GM10847 (cell line): Measurements from ENCODE around the gene CCDC136.

Experiments
- POLR2A ChIP-seq: IDR thresholded peaks from 2 replicates; pipeline ENCODE4 v1.6.1; 2011; ENCODE audit not compliant: insufficient read length; ENCODE audit errors: extremely low read depth

The CCDC136 gene

DNA sequence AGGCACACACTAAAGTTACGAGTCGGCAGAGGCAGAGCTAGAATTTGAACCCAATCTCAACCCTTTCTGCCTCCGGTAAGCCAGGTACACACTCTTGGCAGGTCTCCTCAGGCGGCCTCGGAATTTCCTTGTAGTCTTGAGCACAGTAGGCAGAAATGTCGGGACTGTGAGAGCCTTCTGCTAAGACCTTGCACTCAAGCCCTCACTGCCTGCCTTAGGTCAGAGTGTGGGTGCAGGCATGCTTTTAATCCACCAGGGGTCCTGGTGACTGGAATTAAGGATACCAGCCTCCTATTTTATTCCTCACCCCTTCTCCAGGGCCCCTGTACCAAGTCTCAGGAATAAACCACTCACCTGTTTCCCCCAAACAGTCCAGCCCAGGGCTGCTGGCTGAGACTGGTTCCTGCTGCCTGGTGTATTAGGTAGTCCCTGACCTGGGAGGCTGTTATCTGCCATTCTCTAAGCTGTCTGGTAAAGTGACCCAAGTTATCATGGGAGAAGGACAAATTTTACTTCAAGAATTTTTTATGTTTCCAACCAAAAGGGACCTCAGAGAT is 71.7 kb downstream of the CCDC136 start:
- TF ChIP-seq POLR2A: no peak

DNA sequence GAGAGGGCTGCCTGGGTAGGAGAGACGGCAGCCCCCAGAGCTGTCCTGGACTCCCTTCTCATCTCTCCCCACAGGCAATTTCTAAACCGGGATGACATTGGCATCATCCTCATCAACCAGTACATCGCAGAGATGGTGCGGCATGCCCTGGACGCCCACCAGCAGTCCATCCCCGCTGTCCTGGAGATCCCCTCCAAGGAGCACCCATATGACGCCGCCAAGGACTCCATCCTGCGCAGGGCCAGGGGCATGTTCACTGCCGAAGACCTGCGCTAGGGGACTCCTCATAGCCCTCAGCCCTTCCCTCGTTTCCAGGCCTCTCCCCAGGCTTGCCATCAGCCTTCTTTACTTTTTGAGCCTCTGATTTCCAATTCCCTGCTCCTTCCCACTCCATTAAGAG is 73.5 kb downstream of the CCDC136 start:
- no peak for TF ChIP-seq POLR2A

DNA sequence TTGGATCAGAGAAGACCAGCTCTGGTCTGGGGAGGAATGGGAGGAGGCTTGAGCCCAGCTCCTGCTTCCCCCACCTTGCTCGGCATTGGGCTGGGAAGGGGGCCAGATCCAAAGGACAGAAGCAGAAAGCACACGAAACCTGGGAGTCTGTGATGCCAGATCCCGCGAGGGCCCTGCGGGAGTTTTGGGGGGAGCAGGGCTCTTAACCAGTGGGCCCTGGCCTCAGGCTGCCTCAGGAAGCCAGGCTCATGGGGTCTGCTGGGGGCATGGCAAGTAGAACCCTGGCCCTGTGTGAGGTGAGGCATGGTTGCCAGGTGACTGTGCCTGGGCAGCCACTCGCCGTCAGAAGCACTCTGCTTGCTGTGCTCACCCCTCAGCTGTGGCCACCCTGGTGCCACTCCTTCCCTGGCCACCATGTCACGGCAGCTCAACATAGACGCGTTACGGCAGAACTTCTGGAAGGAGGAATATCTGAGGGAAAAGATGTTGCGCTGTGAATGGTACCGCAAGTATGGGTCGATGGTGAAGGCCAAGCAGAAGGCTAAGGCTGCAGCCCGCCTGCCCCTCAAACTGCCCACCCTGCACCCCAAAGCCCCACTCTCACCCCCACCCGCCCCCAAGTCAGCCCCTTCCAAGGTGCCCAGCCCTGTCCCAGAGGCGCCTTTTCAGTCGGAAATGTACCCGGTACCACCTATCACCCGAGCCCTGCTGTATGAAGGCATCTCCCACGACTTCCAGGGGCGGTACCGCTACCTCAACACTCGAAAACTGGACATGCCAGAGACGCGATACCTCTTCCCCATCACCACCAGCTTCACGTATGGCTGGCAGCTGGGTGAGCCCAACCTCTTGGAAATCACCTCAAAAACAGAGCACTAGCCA is 74.5 kb downstream of the CCDC136 start:
- no peak for TF ChIP-seq POLR2A

DNA sequence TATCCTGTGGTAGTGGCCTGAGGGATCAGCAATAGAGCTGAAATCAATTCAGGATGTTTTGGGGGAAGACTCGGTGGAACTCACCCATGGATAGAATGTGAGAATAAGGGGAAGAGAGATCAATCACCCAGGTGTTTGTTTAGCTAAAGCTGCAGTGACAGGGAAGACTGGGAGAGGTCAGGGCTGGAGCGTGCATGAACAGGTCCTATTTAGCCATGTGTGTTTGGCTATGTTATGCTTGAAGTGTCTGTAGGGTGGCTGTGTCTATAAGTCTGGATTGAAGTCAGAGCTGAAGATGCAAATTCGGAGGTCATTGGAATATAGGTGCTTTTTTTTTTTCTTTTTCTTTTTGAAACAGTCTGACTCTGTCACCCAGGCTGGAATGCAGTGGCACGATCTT is 75.5 kb downstream of the CCDC136 start:
- no peak for TF ChIP-seq POLR2A

DNA sequence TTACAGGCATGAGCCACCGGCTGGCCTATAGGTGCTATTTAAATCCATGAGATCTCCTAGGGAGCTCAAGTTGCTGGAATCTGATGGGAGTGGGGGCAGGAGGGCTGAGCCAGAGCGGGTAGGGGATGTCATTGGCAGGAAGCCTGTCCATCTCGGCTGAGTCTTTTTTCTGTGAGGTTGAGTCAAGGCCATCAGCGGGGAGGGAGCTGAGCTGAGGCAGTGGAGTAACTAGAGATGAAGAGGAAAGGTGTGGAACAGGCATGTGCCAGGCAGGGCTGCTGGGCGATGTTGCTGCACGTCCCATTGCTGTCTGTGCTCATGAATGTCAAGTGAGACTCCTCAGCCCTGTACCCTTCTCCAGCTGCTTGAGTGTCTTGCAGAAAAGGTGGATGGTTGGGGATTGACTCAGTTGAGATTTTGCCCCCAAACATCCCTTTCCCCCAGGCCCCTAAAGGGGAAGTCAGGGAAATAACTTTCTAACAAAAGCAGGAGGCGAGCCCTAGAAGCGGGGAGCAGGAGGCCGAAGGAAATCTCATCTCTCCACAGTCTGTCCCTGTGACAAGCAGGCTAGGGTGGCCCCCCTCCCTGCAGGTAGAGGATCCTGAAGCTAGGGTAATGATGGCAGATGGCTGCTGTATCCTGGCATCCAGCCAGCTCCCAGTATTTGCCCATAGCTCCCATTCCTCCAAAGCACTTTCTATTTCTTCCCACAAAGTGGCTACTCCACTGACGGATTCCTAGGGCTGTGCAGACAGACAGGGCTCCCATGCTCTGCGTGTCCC is 76.3 kb downstream of the CCDC136 start:
- no peak for TF ChIP-seq POLR2A

DNA sequence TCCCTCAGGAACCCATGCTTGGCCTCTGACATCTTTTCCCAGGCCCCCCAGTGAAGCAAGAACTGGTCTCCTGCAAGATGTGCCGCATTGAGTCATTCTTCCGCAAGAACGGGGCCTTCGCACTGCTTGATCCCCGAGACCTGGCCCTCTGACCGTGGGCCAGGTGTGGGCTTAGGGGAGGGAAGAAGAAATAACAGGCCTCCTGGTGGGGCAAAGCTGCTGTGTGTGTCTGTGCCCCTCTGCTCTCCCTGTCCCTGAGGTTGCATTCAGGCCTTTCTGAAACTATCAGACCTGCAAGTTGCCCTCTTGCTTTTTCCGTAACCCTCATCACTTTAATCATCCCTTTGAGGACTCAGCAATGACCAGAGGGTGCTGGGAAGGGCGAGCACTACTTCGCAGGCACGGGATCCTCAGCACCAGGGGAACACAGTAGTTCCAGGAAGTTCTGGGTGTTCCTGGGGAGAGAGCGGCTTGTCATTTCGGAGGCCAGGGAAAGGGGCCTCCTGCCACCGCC is 76.9 kb downstream of the CCDC136 start:
- no peak for TF ChIP-seq POLR2A

DNA sequence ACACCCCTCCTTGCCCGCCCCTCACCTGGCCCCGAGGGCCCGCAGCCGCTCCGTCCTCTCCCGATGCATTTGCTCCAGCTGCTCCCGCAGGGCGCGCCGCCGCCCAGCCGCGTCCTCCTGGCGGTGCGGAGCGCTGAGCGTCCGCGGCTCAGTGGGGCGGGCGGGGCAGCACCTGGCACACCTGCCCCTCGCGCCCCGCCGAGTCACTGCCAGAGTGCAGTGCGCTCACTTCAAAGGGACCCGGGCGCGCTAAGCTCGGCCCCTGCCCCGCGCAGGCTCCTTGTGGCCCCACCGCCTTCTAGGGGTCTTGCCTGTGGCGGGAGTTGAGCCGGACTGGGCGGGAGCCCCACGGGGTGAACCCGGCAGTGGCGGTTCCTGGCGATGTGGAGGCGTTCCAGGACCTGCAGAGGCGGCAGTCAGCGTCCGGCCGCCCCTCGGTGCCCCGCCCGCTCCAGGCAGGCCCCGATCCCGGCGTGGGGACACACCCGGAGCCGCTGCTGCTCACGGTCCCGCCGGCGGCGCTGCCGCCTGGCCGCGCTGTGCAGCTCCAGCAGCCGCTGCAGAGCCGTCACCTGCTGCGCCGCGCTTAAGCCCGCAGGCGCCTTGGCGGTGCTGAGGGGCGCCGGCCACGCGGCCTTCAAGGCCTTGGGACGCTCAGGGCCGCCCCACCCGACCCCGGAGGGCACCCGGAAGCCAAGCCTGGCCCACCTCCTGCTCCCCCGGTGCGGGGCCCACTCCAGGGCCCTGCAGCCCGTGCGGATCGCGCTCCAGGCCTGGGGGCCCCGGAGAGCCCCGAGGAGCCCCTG is 77.6 kb downstream of the CCDC136 start:
- TF ChIP-seq POLR2A: no peak

DNA sequence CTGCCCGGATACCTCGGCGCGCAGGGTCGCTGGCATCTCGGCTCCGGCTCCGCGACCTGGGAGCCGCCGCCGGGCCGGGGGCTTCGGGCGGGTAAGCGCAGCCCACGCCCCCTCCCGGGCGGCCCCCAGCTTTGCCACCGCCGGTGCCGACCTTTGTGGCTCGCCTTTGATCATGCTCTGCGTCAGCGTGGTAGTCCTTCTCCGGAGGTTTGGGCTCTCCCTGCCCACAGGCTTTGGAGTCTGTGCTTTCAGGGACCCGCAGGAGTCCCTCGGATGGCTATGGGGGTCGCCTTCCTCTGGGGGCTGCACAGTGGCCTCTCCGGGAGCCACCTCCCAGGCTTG is 78.1 kb downstream of the CCDC136 start:
- TF ChIP-seq POLR2A: no peak

DNA sequence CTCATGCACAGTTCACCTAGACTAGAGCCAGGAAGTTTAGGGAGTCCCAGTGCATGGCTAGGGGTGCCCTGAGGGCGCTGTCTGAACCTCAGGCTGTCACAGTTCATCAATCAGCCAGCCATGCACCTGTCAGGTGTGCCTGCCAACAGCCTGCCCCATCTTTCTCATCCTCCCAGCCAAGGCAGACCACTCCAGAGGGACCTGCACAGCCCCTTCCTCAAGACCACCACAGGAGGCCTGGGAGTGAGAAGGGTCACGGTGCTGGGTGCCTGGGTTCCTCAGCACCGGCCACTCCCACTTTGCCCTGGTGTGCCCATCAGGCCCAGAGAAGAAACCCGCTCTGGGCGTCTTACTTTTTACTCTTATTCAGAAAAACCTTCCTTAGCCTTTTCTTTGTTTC is 79.3 kb downstream of the CCDC136 start:
- no peak for TF ChIP-seq POLR2A
